HG02759 (cell line): ENCODE measurements around the gene CNGA4.

Source experiments
- ATAC-seq: cut with Tn5 transposase; IDR thresholded peaks from one replicate; pipeline ENCODE4 v1.9.1; 2021; ENCODE audit warnings: mild to moderate bottlenecking, moderate library complexity; ENCODE audit not compliant: unreplicated experiment

Gene CNGA4, protein sequence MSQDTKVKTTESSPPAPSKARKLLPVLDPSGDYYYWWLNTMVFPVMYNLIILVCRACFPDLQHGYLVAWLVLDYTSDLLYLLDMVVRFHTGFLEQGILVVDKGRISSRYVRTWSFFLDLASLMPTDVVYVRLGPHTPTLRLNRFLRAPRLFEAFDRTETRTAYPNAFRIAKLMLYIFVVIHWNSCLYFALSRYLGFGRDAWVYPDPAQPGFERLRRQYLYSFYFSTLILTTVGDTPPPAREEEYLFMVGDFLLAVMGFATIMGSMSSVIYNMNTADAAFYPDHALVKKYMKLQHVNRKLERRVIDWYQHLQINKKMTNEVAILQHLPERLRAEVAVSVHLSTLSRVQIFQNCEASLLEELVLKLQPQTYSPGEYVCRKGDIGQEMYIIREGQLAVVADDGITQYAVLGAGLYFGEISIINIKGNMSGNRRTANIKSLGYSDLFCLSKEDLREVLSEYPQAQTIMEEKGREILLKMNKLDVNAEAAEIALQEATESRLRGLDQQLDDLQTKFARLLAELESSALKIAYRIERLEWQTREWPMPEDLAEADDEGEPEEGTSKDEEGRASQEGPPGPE

DNA sequence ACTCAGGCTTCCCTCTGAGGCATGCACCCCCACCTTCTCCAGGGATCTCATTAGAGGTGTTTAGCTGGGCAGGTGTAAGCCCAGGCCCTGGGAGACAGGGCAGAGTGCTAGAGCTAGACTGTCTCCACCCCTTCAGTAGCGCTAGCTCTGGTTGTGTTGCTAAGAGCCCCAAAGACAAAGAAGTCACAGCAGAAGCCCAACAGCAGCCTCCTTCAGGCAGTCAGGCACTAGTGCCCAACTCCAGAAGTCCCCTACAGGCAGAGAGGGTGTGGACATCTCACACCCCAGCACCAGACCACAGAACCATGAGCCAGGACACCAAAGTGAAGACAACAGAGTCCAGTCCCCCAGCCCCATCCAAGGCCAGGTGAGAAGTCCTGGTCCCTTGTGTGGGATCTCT lies at the start of gene CNGA4:
CNGA4 (plus strand) TSS at position 188 of the 400 bp plus-strand sequence; CDS start at position 306, 118 bp downstream.
- ATAC-seq = no peak

- ATAC-seq = no peak
Measured at GRCh38 chr11:6191742-6192141, 47.1 kb upstream of the CNGA4 start.

DNA sequence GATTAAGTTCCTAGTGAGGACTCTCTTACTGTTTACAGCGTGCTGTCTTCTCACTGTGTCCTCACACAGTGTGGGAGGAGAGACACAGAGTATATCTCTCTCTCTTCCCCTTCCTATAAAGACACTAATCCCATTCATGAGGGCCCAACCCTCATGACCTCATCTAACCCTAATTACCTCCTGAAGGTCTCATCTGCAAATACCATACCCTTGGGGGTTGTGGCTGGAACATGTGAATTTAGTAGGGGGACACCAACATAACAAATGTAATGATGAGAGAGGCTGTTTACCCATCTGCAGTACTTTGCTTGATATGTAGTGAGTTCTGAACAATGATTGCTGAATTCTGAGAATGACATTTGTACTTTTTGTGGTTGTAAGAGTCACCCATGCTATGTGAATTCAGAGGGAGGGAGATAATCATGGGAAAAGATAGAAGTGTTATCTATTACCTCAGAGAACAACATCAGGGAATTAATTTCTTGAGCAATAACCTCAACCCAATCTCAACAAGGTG lies 44.8 kb upstream of the CNGA4 start:
- no peak for ATAC-seq

DNA sequence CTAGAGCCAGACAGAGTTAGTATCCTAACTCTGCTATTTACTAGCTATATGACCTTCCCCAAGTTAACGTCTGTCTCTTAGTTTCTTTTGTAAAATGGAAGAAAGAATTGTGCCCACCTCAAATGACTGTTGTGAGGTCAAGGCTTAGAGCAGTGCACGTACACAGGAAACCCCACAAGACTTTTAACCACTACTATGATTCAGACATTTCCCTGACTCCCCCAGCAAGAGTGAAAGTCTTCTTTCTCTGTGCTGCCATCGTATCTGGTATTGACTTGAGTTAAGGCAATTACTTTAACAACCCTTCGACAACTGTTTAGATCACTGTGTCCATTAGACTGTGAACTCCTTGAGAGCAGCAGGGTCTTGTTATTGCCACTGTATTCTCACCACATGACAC lies 42.5 kb upstream of the CNGA4 start:
- no peak for ATAC-seq

DNA sequence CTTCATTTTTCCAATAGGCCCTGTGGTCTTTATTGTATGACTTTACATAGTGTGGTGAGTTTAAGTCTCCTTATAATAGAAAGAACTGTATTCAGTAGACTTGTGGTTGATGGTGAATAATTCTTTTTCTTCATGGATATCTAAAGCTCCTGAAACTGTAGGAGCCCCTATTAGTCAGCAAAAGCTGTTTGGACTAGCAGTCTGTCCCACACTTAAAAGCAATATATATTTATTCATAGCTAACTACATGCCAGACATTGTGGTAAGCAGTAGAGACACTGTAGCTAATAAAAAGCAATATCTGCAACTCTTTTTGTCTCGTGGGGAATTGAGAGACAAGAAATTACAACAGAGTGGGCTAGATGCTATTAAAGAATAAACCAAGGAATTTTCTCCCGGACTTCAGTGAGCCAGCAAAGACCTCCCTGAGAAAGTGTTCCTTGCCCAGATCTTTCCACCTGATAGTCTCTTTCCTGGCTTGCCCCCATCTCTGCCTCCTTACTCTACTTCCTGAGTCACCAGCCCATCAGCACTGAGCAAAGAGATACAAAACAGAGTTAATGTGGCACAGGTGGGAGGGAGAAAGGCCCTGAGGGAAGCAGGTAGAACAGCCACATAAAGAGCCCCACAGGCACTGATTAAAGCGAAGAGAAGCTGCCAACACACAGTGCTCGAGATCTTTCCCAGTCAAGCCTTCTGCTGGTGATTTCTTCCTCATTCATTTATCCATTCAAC lies 41.3 kb upstream of the CNGA4 start:
- ATAC-seq = no peak

- no peak for ATAC-seq
Measured at GRCh38 chr11:6199174-6199810, 39.6 kb upstream of the CNGA4 start, which contains the start of gene OR52W1. OR52W1 (plus strand) TSS chr11:6199224; CDS start chr11:6199224, 0 bp downstream.

DNA sequence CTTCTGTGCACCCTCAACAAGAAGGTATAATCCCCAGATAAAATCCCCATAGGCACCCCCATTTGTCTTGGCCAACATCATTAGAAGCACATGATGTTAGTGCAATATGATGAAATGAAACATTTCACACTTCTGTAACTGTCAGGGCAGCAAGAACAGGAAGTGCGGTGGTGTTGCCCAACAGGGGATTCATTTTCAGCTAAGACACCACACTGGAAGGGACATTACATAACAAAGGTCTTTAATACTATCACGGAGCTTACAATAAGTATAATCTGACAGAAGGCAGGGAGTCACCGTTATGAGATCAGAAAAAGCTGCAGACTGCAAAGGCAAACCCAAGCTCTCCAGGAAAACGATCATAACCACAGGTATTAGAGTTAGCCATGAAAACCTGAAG lies 37.9 kb upstream of the CNGA4 start:
- ATAC-seq = no peak

DNA sequence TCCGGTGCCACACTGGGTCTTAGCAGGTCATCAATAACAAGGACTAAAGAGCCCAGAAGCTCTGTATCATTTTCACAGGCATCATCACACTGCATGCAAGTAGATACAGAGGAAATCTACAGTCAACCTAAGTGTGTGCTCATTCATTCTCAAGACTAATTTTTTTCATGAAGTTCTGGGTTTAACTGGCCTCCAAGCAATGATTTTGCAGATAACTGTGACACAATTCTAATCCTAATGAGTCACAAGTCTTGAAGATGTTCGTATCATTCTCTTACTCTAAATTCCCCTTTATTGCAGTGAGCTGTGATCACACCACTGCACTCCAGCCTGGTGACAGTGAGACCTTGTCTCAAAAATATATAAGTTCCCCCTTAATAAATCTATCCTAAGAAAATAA lies 37.4 kb upstream of the CNGA4 start:
- ATAC-seq = no peak

GRCh38 chr11:6202041-6202440 lies 36.8 kb upstream of the CNGA4 start:
- no peak for ATAC-seq

DNA sequence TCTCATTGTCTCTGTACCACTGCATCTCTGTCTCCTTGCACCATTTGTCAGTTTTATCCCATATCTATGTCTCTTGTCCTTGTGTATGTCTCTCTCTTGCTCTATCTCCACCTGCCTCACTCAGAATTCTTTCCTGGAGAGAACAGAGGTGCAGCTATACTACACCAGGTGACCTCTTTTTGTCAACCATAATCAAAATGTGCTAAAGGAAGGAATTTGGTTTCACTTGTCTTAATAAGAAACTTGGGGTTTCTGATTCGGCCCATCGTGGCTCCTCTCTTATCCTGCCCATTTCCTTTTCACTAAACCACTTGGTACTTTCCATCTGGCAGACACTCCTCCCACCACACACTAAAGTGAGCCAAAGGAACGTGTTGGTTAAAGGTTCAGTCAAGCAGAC lies 35.6 kb upstream of the CNGA4 start:
- ATAC-seq = peak; percentile 82

GRCh38 chr11:6204706-6205105 lies 34.2 kb upstream of the CNGA4 start:
- no peak for ATAC-seq

GRCh38 chr11:6205366-6205765 lies 33.5 kb upstream of the CNGA4 start, which contains the start of gene C11orf42:
C11orf42 (plus strand) TSS chr11:6205557; CDS start chr11:6205616, 59 bp downstream.
- no peak for ATAC-seq

DNA sequence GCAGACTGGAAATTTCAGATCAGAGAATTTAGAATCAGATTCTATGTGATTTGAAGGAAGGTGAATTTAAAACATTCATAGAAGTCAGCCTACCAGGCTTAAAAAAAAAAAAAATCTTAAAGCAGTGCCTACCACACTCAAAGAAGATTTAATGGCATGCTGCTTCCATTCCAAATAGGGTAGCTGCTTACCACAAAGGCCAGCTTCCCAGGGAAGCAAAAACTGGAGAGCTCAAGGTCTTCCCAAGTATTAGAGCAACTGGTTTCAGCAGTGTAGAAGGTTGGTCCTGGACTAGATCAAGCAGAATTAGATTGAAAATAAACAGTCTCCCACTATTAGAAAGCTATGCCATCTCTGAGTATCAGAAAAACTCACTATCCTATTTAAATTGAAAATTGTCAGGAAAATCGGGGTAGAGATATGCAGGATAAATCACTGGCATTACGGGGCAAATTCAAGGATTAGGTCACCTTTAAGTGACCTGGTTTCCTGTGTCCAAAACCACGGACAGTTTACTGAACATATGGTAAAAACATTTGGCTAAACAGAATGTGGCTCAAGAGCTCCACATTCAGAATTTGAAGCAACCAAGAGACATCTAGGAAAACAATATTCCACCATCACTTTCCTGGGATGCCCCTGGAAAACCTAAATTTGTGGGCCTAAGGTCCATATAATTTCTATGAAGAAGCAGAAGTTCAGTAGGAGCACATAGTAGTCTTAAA lies 32.3 kb upstream of the CNGA4 start:
- ATAC-seq = no peak

DNA sequence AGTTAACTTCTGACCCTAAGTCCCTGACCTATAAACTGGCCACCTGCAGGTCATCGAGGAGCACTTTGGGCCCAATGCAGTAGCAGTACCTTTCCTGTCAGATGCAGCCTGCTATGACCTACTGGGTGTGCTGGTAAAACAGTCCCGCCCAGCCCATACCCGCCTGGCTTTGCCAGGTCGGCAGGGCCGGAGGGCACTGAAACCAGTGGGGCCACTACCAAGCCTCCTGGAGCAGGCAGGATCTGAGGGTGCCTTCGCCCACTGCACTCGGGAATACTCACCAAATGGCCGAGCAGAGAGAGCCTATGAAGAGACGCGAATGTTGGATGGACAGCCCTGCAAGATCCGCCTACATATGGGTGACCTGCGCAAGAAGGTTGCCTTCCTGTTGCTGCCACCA lies 29.1 kb upstream of the CNGA4 start:
- ATAC-seq = no peak

DNA sequence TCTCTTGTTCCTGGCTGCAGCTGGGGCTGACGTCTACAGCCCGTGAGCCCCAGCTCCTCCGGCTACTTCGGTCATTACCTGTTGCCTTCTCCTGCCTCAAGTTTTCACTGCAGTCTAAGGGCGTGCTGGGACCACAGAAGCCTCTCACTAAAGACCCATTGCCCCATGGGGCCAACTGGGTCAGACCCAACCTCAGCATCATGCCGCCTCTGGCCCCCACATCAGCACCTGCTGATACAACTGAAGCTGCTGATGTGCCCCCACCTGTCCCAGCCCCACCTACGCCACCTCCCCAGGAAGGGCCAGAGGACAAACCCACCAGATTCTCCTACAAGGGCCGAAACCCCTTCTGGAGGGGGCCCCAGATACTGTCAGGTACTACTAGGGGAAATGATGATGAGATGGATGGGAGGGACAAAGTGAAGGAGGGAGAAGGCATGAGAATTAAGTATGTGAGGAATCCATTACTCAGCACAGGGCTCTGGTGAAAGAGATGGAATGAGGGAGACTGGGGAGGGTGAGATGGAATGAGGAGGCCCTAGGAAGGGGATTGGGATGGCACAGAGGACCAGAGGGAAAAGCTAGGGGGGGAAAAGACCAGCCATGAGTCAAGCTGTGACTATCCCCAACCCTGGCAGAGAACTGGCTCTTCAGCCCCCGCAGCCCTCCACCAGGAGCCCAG lies 28.5 kb upstream of the CNGA4 start:
- ATAC-seq = no peak

DNA sequence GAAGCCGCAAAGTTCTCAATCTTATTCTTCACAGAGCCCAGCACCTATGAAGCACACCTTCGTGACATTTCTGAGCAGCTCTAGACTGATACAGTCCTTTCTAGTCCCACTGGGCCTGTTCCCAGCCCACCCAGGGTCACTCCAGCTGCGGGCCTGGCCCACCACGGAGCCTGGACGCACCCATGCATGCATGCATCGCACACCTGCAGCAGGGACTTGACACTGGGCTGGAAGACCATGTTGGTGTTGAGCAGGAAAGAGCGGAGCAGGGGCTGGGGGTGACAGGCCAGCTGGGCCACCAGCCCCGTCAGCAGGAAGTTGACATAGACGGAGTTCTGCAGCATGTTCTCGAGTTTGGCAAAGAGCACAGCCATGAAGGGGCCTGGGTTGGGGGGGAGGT lies 24.4 kb upstream of the CNGA4 start:
- ATAC-seq = no peak

DNA sequence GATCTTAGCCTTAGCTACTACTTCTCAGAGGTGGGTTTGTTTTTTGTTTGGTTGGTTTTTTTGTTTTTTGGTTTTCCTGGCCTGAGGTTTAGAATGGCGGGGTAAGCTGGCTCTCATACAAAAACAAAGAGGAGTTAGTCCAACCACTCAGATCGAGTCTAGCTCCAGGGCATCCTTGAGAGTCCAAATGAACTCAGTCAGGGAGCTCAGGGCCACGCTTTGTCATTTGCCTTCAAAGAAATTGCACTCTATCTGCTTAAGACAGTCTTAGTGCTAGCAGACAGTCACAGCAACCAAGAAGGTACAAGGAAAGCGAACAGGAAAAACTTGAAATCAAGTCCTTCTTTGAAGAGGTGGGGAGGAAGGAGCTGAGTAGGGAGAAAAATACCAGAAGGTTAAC lies 22.4 kb upstream of the CNGA4 start:
- no peak for ATAC-seq

DNA sequence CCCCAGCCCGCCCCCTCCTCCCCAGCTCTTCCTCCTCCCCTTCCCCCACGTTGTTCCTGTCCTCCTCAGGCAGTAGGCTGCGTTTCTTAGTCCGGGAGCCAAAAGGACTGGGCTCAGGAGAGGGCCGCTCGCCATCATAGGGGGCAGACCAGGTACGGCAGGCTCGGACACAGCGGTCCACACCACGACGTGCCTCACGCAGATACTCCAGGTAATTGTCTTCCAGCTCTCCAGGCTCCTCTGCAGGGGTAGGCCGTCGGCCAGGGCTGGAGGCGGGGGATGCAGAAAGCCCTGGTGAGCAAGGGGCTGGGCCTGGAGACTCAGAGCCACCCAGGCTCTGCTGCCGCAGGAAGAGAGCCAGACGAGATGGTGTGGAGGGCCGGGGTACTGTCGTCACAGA lies 21.2 kb upstream of the CNGA4 start:
- ATAC-seq = no peak

- ATAC-seq = no peak
Measured at GRCh38 chr11:6219359-6219758, 19.5 kb upstream of the CNGA4 start.

GRCh38 chr11:6223854-6224253 lies 15.0 kb upstream of the CNGA4 start:
- ATAC-seq = no peak
